GM19238 (cell line): ENCODE measurements around the gene ASB6.

Experiments
- DNase-seq: peaks from one replicate; pipeline ENCODE4 v3.0.0; 2011; ENCODE audit warnings: low spot score; ENCODE audit not compliant: insufficient read length

Gene ASB6

DNA sequence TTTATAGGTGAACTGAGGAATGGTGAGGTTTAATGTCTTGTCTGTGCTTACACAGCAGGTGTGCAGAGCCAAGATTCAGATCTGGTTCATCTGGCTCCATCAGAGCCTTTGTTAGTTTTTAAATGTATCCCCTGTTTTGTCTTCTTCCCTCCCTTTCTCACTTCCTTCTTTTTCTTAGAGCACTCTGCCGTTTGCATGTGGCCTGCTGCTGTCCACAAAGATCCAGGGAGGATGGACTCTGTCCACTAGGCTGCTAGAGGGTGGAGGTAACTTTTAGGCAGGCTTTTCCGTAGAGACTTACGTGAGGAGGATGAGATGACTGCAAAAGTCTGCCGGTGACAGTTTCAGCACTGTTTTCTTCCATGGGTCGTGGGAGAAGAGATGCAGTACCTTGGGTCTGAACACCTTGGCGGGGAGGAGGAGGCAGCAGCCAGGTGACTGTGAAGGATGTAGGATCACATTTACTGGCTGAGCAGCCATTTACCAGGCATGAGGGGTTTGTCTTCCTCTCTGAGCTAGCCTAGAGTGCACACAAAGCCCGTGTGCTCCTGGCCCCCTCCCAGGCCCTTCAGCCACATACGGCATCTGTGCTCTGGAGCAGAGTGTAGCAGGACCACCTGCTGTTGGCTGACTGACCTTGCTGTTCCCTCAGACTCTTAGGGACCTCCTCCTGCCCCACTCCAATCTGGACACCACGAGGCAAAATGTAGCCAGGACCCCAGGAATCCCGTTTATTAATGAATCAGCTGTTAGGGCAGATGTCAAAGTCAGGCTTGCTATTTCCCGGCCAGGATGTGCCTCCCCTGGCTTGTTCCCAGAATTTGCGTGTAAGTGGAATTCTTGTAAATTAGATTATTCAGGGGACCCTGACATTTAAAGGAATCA, 14.2 kb downstream of the ASB6 start:
- no peak for DNase-seq

DNA sequence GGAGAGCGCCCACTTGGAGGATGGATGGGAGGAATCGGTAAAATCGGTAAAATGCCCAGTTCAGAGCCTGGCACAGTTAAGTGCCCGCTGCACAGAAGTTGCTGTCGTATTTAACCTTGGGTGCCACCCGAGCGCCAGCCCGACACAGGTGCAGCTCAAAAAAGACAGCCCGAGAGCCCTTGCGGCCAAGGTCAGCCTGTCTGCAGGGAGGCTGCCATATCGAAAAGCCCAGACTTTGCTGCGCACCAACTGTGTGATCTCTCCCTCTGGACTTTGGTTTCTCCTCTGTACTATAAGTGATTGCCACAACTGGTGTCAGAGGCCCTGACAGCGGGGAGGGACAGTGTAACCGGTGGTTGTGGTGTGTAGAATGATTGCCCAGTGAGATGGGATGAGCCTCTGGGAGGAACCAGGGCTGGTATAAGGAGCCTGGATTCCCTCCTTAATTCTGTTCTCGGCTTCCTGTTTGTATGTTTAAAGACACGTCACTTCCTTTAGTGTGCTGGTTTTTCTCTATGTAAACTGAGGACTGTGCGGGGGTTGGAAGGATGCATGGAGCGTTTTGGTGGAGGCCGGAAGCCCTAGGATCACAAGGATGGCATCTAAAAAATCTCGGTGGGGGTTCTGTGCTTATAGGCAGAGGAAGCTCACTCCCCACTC, 15.2 kb downstream of the ASB6 start:
- peak; percentile 50 for DNase-seq

DNA sequence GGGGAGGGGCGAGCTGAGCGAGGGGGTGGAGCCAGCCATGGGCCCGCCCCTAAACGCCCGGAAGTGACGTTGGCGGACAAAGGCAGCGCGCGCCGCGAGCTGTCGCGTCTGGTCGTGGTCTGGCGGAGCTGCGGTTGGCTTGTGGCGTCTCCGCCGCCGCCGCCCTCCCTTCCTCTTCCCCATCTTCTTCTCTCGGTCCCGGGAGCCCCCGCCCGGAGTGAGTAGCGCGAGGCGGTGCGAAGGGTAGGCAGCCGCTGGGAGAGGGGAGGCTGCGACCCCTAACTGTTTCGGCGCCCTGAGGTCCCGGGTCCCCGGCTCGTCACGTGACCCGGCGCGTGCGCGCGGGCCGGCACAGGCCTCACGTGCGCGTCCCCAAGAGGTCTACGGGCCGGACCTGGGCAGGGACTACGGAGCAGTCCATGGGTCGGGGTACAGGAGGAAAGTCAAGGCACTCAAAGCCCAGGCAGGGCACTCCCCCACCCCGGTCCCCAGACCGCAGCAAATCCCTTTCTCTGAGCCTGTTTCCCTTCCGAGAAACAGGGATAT, 15.8 kb downstream of the ASB6 start, which contains the start of gene NTMT1:
TSS of gene NTMT1 (plus strand) at position 85 of the 546 bp plus-strand sequence. CDS start 6,541 bp downstream, outside the sequence.
- DNase-seq: peak; percentile 92

DNA sequence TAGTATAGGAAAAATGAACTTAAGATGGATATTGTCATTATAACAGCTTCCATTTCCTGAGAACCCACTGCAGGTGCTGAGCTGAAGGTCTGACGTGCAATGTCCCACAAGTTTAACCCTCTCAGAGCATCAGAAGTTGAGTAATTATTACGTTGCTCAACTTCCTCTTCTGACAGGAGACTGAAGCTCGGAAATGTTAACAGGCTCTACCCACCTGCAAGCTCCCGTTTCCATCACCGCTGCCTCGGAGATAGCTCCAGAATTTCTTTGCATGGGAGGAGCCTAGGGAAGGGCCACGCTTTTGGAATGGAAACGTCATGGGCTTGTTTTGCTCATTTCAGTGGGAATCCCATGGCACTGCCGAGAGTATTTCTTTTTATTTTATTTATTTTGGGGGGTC, 17.0 kb downstream of the ASB6 start:
- no peak for DNase-seq

DNA sequence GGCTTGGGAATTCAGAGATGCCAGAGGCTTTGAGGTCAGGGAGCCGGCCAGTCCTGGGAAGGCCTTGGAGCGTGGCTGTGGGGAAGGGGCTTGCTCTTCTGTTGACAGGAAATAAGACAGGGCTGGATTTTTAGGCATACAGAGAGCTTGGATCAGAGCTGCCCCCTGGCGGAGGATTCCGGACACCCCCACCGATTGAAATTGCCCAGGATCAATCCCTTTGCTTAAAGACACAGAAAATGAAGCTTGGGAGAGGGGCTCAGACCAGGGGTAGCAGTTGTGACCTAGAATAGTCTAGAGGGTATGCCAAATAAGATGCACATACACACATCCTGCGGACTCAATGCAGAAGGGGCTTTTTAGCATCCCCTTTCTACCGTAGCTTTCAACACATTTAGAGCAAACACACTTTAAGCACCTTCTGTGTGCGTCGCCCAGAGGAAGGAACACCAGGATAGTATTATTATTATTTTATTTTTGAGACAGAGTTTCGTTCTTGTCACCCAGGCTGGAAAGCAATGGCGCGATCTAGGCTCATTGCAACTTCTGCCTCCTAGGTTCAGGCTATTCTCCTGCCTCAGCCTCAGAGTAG, 17.7 kb downstream of the ASB6 start:
- DNase-seq: peak; percentile 64

DNA sequence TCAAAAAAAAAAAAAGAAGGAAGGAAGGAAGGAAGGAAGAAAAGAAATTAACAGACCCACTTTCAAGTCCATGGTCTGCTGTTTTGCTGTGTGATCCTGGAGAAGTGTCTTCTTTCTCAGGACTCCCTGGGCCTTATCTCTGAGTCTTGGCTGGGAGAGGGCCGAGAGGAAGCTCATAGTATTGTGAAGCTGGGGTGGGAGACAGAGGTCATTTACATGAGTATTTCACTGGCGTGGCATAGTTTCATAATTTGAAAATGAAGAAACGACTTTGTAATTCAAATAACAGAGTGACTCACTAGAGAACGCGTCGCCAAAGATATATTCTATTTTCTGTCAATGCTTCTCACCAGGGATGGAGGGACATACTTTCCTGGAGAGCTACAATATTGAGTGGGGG, 18.6 kb downstream of the ASB6 start:
- DNase-seq: no peak

DNA sequence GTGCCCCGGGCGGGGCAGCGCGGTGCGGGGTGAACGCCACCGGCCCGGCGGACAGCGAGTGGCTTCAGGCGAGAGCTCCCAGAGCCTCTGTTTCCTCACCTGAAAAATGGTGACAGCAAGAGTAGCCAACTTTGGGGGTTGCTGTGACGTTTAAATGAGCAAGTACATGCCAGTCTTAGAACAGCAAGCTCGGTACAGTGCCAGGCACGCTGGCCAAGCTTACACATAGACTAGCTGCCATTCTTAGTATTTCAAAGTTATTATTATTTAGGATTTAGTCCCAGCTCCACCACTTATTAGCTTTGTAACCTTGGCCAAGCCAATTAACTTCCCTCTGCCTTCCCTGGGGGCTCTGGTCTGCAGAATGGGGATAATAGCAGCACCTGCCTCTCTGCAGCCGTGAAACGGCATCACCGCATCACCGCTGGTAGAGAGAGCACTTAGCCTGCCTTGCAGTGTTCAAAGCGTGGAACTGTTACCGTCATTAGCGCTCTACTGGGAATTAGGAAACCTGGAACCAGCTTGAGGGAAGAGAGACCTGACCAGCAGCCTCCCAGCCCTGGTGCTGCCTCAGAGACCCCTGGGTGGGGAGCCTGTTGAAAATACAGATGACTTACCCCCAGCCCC, 21.2 kb downstream of the ASB6 start, which contains the start of gene C9orf50:
TSS of gene C9orf50 (minus strand) at position 433 of the 627 bp plus-strand sequence. CDS start 527 bp downstream, outside the sequence.
- DNase-seq: no peak

DNA sequence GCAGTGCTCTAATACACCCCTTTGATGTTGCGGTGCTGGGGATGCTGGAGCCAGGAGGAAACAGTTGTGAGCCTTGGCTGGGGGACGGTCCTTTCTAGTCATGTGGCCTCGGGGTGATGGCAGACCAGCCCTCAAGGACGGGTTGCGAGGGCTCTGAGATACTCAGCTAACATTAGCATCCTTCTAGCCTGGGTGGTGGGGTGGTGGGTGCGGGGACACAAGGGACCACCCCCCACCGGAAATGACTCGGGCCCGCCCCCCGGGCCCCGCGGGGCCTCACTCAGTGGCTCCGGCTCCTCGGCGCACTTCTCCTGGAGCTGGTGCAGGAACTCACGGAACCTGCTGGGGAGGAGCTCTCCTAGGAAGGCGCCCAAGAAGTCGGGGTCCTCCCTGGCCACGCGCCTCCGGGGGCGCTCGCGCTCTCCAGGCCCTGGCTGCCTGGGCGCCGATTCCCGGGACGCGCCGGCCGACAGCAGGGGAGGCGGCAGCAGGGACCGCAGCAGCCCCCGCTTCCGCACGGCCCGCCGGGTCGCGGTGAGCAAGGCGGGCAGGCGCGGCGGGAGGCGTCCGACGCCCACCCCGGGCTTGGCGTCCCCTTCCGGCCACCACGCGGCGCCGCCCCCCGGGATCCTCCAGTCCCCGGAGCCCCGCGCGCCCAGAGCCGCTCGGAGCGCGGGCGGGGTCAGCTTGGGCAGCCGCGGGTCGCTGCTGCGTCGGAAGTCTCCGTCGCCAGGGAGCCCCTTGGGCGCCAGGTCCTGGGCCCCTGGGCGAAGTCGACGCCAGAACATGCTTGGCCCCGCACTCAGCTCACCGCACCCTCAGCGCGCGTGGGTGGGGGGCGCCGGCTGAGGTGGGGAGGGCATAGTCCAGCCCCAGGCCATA, 21.9 kb downstream of the ASB6 start:
- DNase-seq: no peak

DNA sequence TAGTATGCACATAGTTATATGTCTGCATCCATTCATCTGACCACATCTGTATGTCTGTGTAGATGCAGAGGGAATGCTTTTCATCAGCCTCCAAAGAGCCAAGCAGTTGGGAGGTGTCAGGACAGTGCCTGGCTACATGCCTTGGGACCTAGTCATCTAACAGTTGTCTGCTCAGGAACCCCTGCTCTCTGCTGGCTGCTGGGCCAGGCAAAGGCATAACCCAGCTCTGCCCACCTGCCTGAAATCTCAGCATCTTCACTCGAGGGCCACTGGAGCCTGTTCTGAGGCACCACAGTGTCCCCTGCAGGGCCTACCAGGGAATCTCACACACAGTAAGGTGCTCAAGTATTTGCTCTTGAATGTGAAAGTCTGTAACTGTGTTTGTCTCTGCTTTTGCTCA, 24.8 kb downstream of the ASB6 start:
- no peak for DNase-seq

DNA sequence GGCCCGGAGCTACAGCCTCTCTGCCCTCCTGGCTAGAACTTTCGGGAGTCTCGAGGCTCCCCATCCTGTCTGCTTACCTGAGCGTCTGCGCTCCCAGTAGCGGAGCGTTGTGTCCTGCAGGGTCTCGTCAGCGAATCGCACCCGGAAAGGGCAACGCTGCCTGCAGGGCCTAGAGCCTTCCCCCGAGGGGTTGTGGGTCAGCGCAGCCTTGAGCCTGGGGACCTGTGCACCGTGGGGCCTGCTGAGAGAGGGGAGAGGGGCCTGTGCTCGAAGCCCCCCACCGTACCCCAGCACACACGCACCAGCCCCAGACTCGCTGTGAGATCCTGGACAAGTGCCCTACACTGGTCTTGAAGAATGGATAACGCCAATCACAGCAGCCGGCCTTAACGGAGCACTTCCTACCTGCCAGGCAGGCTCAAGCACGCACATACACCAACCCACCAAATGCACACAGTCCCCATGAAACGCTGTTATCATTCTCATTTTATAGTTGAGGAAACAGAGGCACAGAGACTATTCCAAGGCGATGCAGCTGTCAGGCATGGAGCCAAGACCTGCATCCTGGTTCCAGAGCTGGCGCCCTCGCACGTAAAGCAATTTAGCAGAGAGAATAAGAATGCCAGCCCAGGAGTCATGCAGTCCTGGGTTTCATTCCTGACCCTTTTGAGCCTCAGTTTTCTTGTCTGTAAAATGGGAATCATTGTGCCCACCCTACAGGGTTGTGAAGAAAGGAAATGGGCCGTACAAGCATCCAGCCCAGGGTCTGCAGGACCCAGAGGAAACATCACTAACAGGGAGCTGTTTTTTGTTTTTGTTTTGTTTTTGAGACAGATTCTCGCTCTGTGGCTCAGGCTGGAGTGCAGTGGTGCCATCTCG, 26.3 kb downstream of the ASB6 start:
- no peak for DNase-seq

DNA sequence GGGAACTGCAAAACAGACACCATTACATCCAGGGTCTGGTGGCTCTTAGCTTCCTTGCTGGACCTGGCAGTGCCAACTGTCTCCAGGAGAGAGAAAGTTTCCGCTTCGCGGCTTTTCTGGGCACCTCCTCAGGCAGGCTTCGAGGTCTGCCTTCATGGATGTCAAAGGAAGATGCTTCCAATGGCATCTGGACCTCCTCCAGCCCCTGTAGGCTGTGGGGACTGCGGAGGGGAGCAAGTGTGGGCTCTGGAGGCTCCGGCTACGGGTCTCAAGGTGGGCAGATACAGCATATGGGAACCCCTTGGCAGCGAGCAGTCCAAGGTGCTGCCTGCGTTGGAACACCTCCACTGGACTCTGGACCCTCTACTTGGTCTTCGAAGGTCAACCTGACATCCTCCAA, 27.0 kb downstream of the ASB6 start:
- DNase-seq: no peak

DNA sequence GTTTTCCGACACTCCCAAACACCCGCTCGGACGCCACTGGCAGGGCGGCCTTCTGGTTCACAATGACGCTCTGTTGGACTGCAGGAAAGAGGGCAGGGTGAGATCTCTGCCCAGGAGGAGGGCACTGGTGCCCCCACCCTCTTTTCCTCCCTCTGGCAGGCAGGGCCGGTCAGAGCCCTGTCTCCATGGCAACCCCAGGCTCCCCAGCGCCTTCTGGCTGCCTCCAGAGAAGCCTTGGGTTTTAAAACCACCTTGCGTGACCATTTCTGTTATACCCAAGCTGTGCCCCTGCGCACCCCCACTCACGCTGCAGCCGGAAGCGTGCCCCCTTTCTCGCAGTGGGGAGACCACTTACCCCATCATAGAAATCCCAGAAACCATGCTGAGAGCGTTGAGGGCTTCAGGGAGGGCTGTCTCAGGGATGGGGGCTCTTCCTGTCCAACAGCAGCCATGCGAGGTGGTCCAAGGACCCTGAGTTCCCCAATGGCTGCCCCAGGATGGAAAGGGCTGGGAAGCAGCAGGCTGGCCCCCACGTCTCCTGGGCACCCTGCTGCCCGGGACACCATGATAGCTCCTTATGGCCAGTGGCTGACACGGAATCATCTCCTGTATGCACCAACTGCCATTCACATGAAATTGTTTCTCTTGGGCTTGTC, 28.3 kb downstream of the ASB6 start:
- DNase-seq: no peak

DNA sequence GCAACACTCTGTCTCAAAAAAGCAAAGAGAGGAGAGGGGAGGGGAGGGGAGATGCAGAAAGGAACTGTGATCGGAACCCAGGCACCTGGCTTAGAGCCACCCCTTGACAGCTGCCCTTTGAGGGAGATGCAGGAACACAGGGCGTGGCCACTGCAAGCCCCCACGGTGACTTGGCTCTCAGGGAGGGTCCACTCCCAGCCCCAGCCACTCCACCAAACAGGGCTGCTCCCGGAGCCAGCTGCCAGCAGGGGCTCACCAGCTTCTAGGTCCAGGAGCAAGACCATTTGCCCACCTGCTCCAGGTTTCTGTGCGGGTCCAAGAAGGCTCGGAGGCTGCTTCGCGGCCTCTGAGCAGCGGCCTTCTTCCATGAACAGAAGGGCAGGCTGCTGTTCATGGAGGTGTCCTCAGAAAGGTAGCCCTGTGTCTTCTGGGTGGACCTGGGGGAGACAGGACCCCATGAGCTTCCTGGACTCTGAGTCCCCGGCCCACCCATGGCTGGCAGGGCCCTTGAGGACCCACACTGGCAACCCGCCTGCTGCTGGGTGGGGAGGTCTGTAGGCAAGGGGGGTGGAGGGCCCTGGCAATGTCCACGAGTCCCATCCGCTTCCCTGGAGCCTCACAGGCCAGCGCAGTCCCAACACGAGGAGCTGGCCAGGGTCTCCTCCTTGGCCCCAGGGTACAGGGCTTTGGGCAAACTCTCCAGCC, 29.0 kb downstream of the ASB6 start:
- DNase-seq: no peak

DNA sequence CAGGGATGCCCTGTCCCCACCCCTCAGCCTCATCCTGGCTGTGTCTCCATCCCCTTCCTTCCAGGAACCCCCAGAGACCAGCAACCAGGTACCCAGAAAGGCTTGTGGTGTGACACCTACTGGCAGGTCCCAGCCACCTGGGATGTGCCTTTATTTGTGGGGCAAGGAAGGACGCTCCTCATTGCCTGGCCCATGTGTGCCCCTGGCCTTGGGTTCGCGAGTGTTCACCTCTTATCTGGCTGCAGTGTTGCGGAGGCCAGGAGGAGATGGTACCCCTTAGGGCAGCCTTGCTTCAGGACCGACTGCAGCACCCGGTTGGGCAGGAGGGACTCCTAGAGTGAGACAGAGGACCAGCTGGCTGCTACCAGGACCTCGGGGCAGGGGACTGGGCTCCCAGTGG, 29.8 kb downstream of the ASB6 start:
- no peak for DNase-seq

DNA sequence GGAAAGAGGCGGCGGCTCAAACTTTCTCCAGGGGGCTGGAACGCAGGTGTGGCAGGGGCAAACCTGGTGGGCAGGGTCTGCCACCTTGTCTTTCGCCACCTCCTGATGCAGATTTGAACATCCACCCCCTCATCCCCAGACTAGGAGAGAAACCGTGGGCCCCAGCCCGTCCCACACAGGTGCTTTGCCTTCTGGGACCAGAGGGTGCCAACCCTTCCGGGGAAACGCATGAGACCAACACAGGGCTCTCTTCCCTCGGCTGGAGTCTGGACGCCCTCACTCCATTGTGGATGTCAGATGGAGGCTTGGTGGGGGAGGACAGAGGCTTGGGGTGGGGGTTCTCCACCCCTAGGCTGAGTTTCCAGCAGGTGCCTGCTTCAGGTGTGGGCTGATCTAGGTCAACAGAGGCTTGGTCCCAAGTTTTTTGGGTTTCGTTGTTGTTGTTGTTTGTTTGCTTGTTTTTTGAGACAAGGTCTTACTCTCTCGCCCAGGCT, 30.6 kb downstream of the ASB6 start:
- no peak for DNase-seq

DNA sequence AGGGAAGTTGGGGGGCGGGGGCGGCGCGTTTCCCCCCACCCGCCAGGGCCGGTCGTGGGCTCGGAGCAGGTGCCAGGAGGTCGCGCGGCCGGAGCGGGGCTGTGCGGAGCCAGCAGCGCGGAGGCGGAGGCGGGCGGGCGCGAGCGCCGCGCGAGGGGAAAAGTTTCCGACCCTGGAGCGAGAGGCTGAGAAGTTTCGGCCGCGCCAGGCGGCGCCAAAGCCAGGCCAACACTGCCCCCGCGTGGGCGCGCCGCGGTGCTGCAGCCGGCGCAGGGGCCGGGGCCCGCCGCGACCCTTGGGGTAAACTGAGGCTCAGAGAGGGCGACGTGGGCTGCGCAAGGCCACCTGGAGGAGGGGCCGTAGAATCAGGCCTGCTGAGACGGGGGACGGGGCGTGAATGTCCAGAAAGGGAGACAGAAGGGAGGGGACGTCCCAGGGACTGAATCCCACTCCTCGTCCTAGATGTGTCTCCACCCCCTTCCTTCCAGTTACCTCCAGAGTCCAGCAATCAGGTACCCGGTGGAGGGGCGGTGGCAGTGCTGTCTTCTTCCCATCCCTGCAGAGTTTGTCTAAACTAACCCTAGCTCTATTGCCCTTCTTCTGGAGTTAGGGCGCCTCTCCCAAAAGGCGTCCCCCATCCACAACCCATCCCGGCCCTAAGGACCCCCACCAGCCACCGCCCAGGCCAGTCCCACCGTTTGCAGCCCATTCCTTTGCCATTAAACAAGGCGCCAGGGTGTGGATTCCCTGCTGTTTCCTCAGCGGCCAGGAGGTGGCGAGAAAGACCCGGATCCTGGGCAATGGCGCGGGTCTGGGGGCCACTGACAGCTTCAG, 31.3 kb downstream of the ASB6 start:
- DNase-seq: peak; percentile 83

DNA sequence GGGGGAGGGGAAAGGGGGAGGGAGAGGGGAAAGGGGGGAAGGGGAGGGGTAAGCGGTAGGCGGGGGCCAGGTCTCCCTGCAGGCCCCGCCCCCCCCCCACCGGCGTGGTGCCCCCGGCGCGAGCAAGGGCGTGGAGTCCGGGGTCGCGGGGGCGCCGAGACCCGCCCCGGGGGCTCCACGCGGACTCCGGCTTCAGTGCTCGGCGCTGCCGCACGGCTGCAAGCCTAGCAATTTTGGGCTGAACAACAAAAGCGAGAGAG, 31.8 kb downstream of the ASB6 start:
- no peak for DNase-seq
